Neuronal stem cell (in vitro differentiated cells): ENCODE results near the gene CETP.

Experiments
- DNase-seq: peaks from one replicate; pipeline ENCODE4 v3.0.0-alpha.2; 2013; ENCODE audit warnings: low spot score
- H2AFZ ChIP-seq: one replicate; pipeline ENCODE4 v1.6.1; 2013; ENCODE audit warnings: mild to moderate bottlenecking, low read length, inconsistent platforms
- H2AK5ac ChIP-seq: 2 replicates; pipeline ENCODE4 v1.6.1; 2013; ENCODE audit warnings: low read depth, mild to moderate bottlenecking, inconsistent platforms, low read length, moderate library complexity, mixed read lengths
- H2BK120ac ChIP-seq: 2 replicates; pipeline ENCODE4 v1.6.1; 2013; ENCODE audit warnings: low read depth, mild to moderate bottlenecking, inconsistent platforms, low read length, moderate library complexity, mixed read lengths
- H2BK12ac ChIP-seq: one replicate; pipeline ENCODE4 v1.6.1; 2013; ENCODE audit warnings: low read length, inconsistent platforms
- H2BK15ac ChIP-seq: 2 replicates; pipeline ENCODE4 v1.6.1; 2013; ENCODE audit warnings: mild to moderate bottlenecking, low read length, inconsistent platforms, mixed read lengths
- H2BK5ac ChIP-seq: one replicate; pipeline ENCODE4 v1.6.1; 2013; ENCODE audit warnings: inconsistent platforms, mild to moderate bottlenecking, low read length, moderate library complexity
- H3K14ac ChIP-seq: one replicate; pipeline ENCODE4 v1.6.1; 2013; ENCODE audit warnings: low read length, inconsistent platforms
- H3K18ac ChIP-seq: 2 replicates; pipeline ENCODE4 v1.6.1; 2013; ENCODE audit warnings: low read length, inconsistent platforms
- H3K23ac ChIP-seq: 2 replicates; pipeline ENCODE4 v1.6.1; 2013; ENCODE audit warnings: low read depth, mild to moderate bottlenecking, mixed read lengths, low read length, inconsistent platforms; ENCODE audit not compliant: poor library complexity
- H3K27ac ChIP-seq: replicated peaks from 3 replicates; pipeline ENCODE4 v1.5.1; 2013; ENCODE audit warnings: low read length, inconsistent platforms
- H3K27me3 ChIP-seq, 3 experiments: 2 replicates each; pipeline ENCODE4 v1.6.1; 2013; ENCODE audit warnings: low read length in 3 of 3, mild to moderate bottlenecking in 2 of 3, inconsistent platforms in 1 of 3, low read depth in 1 of 3, mixed read lengths in 1 of 3, moderate library complexity in 1 of 3; ENCODE audit not compliant: control insufficient read depth in 3 of 3, insufficient read depth in 3 of 3
- H3K36me3 ChIP-seq, 2 donors: replicated peaks in 1 of 2; 2 replicates each; pipeline ENCODE4 v1.6.1; 2013; ENCODE audit warnings: low read length in 2 of 2; ENCODE audit not compliant: control insufficient read depth in 2 of 2, insufficient read depth in 2 of 2
- H3K4ac ChIP-seq: 2 replicates; pipeline ENCODE4 v1.6.1; 2013; ENCODE audit warnings: inconsistent platforms, mild to moderate bottlenecking, low read length, moderate library complexity
- H3K4me1 ChIP-seq, 2 donors: 1 replicate in 1 of 2; 2 replicates in 1 of 2; pipeline ENCODE4 v1.6.1; 2013; ENCODE audit warnings: low read length in 2 of 2, low read depth in 1 of 2; ENCODE audit not compliant: control insufficient read depth in 2 of 2, insufficient read depth in 1 of 2
- H3K4me2 ChIP-seq: one replicate; pipeline ENCODE4 v1.6.1; 2013; ENCODE audit warnings: mild to moderate bottlenecking, low read length, inconsistent platforms; ENCODE audit not compliant: insufficient read depth, poor library complexity, severe bottlenecking
- H3K4me3 ChIP-seq, 2 donors: 2 replicates each; pipeline ENCODE4 v1.5.1; 2013; ENCODE audit warnings: low read length in 2 of 2, mild to moderate bottlenecking in 2 of 2, inconsistent platforms in 1 of 2, moderate library complexity in 1 of 2
- H3K79me1 ChIP-seq: one replicate; pipeline ENCODE4 v1.6.1; 2013; ENCODE audit warnings: low read depth, mild to moderate bottlenecking, inconsistent platforms, low read length, moderate library complexity
- H3K9ac ChIP-seq: one replicate; pipeline ENCODE4 v1.6.1; 2013; ENCODE audit warnings: mild to moderate bottlenecking, low read depth, low read length, inconsistent platforms; ENCODE audit not compliant: poor library complexity
- H3K9me3 ChIP-seq, 2 donors: replicated peaks in 1 of 2; 2 replicates each; pipeline versions ENCODE3 to v1.6.1; 2013; ENCODE audit warnings: low read length in 2 of 2, mild to moderate bottlenecking in 2 of 2, inconsistent platforms in 1 of 2, low read depth in 1 of 2, mixed read lengths in 1 of 2, moderate library complexity in 1 of 2; ENCODE audit not compliant: control insufficient read depth in 2 of 2, insufficient read depth in 1 of 2
- H4K8ac ChIP-seq: one replicate; pipeline ENCODE4 v1.6.1; 2013; ENCODE audit warnings: low read depth, mild to moderate bottlenecking, inconsistent platforms, low read length, moderate library complexity
- H4K91ac ChIP-seq: one replicate; pipeline ENCODE4 v1.6.1; 2013; ENCODE audit warnings: low read length, low read depth, mild to moderate bottlenecking, inconsistent platforms; ENCODE audit not compliant: poor library complexity
- WGBS, 2 donors: extraction: QIAGEN DNeasy Blood & Tissue Kit; methylation state at CpG; one replicate each; pipeline ENCODE4 v1.1.7; 2013; ENCODE audit warnings: missing lambda C conversion rate in 2 of 2, mixed read lengths in 1 of 2; ENCODE audit not compliant: insufficient read length in 2 of 2, insufficient replicate concordance in 1 of 2; ENCODE audit errors: extremely low coverage in 2 of 2; 5-methylcytosine and 5-hydroxymethylcytosine counted together

CETP gene

DNA sequence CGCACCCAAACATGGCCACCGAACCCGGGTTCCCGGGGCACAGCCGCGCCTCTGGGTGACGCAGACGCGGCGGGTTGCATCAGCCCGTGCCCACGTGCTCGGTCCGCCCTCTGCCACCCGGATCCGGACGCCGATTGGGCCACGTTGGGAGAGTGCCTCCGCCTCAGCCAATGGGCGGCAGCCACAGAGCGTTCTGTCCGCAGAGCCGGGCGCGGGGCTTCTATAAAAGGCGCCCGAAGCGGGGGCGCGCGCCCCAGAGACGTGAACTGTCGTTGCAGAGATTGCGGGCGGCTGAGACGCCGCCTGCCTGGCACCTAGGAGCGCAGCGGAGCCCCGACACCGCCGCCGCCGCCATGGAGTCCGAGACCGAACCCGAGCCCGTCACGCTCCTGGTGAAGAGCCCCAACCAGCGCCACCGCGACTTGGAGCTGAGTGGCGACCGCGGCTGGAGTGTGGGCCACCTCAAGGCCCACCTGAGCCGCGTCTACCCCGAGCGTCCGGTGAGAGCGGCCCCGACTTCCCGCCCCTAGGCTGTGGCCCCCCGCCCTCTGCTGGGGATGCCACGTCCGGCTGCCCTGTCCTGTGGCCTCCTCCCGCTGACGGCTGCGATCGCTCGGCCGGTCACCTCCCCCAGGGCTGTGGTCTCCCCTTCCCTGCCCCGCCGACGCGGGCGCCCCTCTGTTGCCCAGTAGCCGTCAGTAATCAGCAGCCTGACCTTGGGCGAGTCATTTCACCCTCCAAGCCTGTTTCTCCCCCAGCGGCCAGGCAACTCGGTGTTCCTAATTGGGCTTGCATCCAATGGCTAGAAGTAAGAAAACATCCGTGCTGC, 29.6 kb upstream of the CETP start, which contains the start of gene HERPUD1:
HERPUD1 (plus strand) TSS at position 251 of the 829 bp plus-strand sequence; CDS start at position 354, 103 bp downstream.
- no CpG with 5 or more reads among the region's 83 CpGs for WGBS, 2 donors
- H3K27me3 ChIP-seq: no peaks in the 10 kb centered on the region

DNA sequence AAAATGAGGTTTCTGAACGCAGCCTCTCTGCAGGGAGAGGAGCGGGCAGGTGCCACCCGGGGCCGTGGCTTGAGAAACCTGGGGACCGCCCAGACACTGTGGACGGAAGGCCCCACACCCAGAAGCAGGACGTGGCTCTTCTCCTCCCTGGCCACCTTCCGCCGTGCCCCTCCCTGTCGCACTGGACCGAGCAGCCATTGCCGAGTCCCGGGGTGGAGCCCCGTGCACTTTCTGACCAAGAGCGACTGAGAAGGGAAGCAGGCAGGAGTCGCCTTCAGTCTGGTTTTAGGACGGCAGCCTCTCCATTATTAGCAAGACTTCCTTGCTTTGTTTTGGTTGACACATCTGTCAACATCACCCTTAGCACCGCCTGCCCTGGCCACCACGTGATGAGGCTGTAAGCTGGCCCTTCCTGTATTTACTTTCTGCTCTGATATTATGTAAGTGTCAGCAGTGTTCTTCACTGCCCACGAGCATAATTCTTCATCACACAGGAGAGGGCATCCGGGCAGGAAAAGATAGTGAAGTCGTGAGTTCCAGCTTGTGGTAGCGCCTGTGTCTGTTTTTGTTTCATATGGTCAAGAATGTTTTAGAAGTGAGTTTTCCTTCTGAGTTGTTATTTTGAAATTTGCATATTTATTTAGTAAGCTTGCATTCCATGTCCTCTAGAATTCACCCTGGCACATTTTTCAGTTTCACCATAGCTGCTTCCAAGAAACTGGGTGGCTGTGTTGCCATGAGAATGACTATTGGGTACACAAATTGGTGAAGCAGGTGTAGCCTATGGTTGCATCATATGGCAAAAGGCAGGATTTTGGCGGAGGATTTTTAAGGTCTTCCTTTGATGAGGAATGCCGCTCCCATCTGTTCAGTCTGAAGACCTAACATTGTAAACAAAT, 28.8 kb upstream of the CETP start:
- Histone ChIP-seq H2BK5ac (peak overlapping the region; percentile 93), H3K27ac (no peak overlapping the region), H3K27me3 (no peaks in the 10 kb centered on the region), H3K9ac (peak overlapping the region; percentile 89), H3K4me3 (peak overlapping the region; percentile 83 to 92), H2AFZ (peak overlapping the region; percentile 97), H3K23ac (peak overlapping the region; percentile 96), H3K14ac (no peak overlapping the region), H2BK120ac (no peak overlapping the region), H4K91ac (no peak overlapping the region), H2BK15ac (no peak overlapping the region), H3K36me3 (peaks cover 3 to 32% of the 10 kb centered on the region in 2 donors), H3K9me3 (no peaks in the 10 kb centered on the region), H3K4me1 (peaks cover 15 to 16% of the 10 kb centered on the region in 2 donors), H3K4me2 (peak overlapping the region; percentile 99), H3K18ac (peak overlapping the region; percentile 98), H2AK5ac (peak overlapping the region; percentile 83), H2BK12ac (no peak overlapping the region), H3K79me1 (peaks cover 8% of the 10 kb centered on the region), H3K4ac (no peak overlapping the region), H4K8ac (no peak overlapping the region)
- WGBS, 2 donors: no CpG with 5 or more reads among the region's 25 CpGs
- peak; percentile 45 for DNase-seq

More for the DNA sequence above, 29.6 kb upstream of the CETP start, which contains the start of gene HERPUD1:
- Histone ChIP-seq H3K14ac (peak within 1 kb of the TSS; percentile 9), H3K23ac (peak within 1 kb of the TSS; percentile 96), H2AFZ (peak within 1 kb of the TSS; percentile 97), H3K36me3 (peaks cover 2 to 23% of the 10 kb centered on the region in 2 donors), H3K4ac (peak within 1 kb of the TSS; percentile 1), H3K4me1 (peaks cover 15 to 16% of the 10 kb centered on the region in 2 donors), H3K27ac (peak within 1 kb of the TSS; percentile 62), H3K9ac (peak within 1 kb of the TSS; percentile 89), H2BK5ac (peak within 1 kb of the TSS; percentile 93), H4K91ac (no peak within 1 kb of the TSS), H2BK120ac (peak within 1 kb of the TSS; percentile 52), H3K4me2 (peak within 1 kb of the TSS; percentile 99), H3K18ac (peak within 1 kb of the TSS; percentile 98), H2BK12ac (no peak within 1 kb of the TSS), H4K8ac (peak within 1 kb of the TSS; percentile 83), H3K79me1 (peaks cover 8% of the 10 kb centered on the region), H2BK15ac (peak within 1 kb of the TSS; percentile 95), H3K4me3 (peak within 1 kb of the TSS; percentile 83 to 92), H2AK5ac (peak within 1 kb of the TSS; percentile 96), H3K9me3 (no peaks in the 10 kb centered on the region)
- DNase-seq: peak; percentile 94

DNA sequence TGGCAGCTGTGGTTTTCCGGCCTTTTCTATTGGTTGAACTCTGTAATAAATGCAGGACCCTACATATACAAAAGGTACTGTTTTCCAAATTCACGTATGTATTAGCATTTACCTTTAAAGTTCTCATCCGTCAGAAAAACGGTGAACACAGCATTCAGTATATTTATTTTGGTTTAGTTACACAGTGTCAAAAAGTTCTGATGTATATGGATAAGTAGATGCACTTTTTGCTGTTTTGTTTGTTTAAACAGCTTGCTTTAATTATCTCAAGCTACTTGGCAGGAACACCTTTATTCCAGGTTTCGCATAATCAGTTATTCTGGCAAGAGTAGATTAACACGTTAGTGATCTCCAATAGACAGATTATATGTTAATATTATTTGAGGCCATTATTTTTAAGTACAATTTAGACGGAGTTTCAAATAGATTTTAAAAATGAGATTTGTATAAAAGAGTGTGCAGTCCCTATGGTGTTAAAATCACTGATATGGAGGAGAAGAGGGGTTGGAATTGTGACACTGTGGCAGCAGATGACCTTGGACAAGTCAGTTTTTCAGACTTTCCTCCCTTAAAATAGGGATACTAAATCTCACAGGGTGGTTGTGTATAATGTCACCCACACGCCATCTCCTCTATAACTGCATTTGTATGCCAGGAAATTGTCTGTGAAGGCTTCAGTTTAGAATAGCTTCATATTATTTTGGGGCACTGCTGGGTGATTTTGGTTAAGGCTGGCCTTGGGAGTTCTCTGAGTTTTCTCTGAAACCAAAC, 27.7 kb upstream of the CETP start:
- DNase-seq: no peak
- Histone ChIP-seq H3K27ac (no peak overlapping the region), H4K91ac (no peak overlapping the region), H3K18ac (no peak overlapping the region), H2BK15ac (no peak overlapping the region), H3K23ac (no peak overlapping the region), H4K8ac (no peak overlapping the region), H3K4me3 (peak overlapping the region in 1 of 2 donors; percentile 83), H2AK5ac (no peak overlapping the region), H3K4me2 (no peak overlapping the region), H2BK120ac (no peak overlapping the region), H2AFZ (no peak overlapping the region), H3K27me3 (no peaks in the 10 kb centered on the region), H3K4ac (no peak overlapping the region), H2BK5ac (no peak overlapping the region), H3K4me1 (peaks cover 15 to 16% of the 10 kb centered on the region in 2 donors), H3K9ac (no peak overlapping the region), H3K36me3 (peaks cover 8 to 41% of the 10 kb centered on the region in 2 donors), H2BK12ac (no peak overlapping the region), H3K9me3 (no peaks in the 10 kb centered on the region), H3K14ac (no peak overlapping the region), H3K79me1 (peaks cover 8% of the 10 kb centered on the region)
- WGBS, 2 donors: 100% methylated on average over 1 of the region's 8 CpGs; no CpG with 5 or more reads in 1 of the 2 donors
